ENCODE results near the gene LMO2.
"Not testable (repeated sequence)": the region's sequence is repeated elsewhere in the genome, so short reads cannot be mapped to it uniquely, and the experiment has no call there.

Gene LMO2

GRCh38 chr11:33891714-33892327, at the start of gene LMO2:
TSS of gene LMO2 (minus strand) at chr11:33892076. CDS start at chr11:33869716, 22,360 bp downstream.
- DNase-seq (ENCODE audit: low read depth), result no peak

DNA sequence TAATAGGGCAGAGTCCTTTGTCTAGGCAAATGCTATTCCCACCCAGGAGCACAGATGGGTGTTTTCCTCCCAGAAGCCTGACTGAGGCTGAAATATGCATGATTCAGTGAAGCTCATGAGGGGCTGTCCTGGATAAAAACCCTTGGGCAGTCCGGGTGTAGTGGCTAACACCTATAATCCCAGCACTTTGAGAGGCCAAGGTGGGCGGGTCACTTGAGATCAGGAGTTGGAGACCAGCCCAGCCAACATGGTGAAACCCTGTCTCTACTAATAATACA, 48.6 kb upstream of the LMO2 start:
- no peak for DNase-seq (ENCODE audit: low read depth)

DNA sequence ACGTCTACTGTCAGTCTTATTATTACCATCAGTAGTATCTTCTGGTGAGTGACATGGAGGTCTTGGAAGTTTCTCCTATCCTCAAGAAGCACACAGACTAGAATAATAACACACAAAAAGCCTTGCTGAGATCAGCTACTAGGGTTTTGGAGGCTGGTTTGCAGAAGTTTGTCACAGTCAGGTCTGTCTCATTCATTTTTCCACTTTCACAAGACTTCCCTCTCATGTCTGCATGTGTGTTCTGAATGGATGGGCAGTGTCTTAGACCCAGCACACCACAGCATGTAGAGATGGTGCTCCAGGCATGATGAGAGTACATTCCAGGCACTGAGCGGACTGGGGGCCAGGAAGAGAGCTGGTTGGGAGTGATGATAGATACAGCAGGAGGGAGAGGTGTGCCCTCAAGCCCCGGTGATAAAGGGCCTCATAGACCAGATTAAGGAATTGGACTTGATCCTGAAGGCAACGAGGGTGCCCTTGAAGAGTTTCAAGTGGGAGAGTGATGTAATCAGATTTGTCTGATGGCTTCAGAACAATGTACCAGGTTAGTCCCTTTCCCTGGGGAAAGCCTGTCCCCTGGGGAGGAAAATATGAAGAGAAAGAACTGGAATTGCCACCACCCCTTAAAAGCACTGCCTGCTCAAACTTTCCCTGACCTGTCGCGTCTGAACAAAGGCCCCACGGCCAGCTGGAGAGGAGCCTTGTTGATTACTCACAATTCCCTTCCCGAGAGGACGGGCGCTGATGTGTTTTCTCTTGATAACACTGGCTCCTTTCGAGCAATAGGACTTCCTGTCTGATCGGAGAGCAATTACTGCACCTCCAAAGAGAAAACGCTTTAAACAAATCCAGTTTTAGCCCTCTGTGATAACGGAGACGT, 45.1 kb upstream of the LMO2 start:
- DNase-seq (ENCODE audit: low read depth), result no peak

DNA sequence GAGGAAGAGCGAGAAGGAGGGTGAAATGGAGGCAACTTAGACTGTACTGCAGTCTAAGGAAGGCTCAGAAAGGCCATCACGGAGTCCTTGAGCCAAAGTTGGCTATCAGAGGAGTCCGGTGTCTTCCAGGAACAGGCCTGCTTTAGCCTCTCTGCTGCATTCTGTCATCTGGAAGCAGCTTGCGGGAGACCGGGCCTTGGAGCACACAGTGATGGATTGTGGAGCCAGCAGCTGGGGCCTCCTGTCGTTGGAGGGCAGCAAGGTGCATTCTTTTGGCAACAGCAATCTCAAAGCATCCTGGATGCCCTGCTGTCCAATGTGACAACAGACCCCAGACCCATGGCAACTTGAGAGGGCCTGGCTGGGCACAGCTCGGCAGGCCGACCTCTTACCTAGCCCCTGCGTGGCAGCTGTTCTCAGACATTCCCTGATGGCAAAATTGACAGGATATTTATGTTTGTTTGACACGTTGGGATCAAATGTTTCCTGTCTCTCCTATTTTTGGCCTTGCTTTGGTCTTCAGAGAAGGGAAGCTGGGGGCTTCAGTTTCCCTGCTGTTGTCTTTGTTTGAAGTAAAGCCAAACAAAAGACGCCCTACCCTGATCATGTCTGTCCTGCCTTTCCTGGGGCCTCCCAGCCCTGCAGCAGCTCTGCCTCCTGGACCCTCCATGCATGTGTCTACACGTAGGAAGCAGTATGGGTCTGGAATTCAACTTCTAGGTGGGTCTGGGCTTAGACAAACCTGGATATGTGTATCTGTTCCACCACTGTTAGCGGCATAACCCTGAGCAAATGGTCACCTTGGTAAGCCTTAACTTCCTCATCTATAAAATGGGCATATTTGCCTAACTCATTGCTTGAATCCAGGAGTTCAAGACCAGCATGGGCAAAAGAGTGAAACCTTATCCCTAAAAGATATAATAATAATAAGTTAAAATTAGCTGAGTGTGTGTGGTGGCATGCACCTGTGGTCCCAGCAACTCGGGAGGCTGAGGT, 43.9 kb upstream of the LMO2 start:
- no peak for DNase-seq (ENCODE audit: low read depth)

DNA sequence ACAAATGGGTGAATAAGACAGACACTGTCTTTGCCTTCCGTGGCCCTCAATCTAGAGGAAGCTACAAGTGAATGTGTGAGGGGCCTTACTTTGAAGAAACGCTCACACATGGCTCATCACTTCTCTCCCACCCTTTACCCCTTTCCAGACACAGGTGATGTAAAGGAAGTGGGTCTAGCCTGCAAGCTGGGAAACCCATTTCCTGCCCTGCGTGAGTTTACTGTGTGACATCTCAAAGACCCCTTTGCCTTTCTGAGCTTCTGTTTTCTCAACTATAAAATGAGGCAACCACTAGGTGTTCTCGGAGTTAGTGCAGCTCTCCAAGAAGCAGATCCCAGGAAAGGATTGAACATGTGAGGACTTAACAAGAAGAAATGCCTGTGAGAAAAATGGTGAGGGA, 43.1 kb upstream of the LMO2 start:
- DNase-seq (ENCODE audit: low read depth), result no peak

GRCh38 chr11:33934450-33934849, 42.6 kb upstream of the LMO2 start:
- DNase-seq (ENCODE audit: low read depth), result no peak

- DNase-seq (ENCODE audit: low read depth), result no peak
Measured at GRCh38 chr11:33933602-33934001, 41.7 kb upstream of the LMO2 start.

- DNase-seq (ENCODE audit: low read depth), result no peak
Measured at GRCh38 chr11:33932721-33933120, 40.8 kb upstream of the LMO2 start.

GRCh38 chr11:33931739-33932366, 40.0 kb upstream of the LMO2 start:
- DNase-seq (ENCODE audit: low read depth), result not testable (repeated sequence)

DNA sequence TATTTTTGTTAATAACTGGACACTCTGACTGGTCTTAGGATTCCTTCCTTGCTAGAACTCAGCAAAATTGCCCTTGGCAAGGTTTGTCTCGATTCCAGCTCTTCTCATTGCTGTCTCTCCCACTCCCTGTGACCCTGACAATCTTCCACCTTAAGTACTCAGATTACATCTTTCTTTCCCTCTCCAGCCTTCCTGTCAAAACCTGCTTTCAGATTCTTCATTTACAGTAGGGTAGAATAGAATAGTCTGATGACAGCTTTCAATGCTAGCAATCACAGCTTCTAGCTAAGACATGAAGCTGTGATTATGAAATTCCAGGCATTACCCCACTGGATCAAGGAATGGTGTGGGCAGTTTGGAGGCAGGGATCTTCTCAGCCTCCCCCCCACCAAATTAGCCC, 39.2 kb upstream of the LMO2 start:
- no peak for DNase-seq (ENCODE audit: low read depth)

- no peak for DNase-seq (ENCODE audit: low read depth)
Measured at GRCh38 chr11:33930317-33931021, 38.6 kb upstream of the LMO2 start.

- DNase-seq (ENCODE audit: low read depth), result no peak
Measured at GRCh38 chr11:33928564-33928963, 36.7 kb upstream of the LMO2 start.

GRCh38 chr11:33926671-33927552, 35.0 kb upstream of the LMO2 start:
- DNase-seq (ENCODE audit: low read depth), result no peak

DNA sequence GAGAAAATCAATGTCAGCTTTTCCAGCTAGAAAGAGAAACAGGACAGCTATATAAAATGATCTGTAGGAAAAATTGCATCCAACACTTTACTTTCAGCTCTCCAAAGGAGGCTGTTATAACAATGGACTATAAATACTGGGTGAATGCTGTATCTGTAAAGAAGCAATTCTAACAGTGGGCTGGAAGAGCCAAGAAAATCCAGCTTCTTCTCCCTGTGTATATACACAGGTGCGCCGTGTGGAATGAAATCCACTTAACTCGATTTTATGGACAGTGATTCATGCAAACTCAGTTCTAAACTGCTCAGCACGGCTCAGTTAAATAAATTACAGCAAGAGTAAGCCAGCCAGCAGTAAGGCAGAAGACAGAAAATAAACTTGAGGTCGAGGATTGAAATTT, 32.5 kb upstream of the LMO2 start:
- DNase-seq (ENCODE audit: low read depth), result no peak

DNA sequence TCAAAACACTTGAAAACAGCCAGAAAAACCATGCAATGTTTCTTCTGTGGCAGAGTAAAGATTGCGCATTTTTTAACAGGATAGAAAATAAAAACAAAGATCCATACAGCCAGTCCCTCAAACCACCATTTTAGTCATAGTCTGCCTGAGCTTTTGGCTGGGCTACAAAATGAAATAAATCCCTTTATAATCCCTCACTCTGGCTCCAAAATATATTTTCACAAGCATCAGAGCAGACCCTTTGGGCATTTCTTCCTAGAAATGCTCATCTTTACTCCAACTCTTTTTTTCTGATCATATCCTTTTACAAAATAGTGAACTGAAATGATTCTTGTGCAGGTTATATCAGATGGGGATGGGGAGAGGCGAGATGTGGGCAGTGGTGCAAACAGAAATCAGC, 31.8 kb upstream of the LMO2 start:
- DNase-seq (ENCODE audit: low read depth), result no peak

- no peak for DNase-seq (ENCODE audit: low read depth)
Measured at GRCh38 chr11:33920838-33921613, 29.1 kb upstream of the LMO2 start.

- DNase-seq (ENCODE audit: low read depth), result no peak
Measured at GRCh38 chr11:33919645-33920044, 27.8 kb upstream of the LMO2 start.

- DNase-seq (ENCODE audit: low read depth), result not testable (repeated sequence)
Measured at GRCh38 chr11:33917402-33917801, 25.5 kb upstream of the LMO2 start.

GRCh38 chr11:33916736-33917135, 24.9 kb upstream of the LMO2 start:
- no peak for DNase-seq (ENCODE audit: low read depth)

- no peak for DNase-seq (ENCODE audit: low read depth)
Measured at GRCh38 chr11:33915526-33915925, 23.6 kb upstream of the LMO2 start.

Measured in HS-5 (cell line).